Neuron (in vitro differentiated cells): ENCODE measurements around the gene ADTRP.
"Not testable (repeated sequence)": the region's sequence is repeated elsewhere in the genome, so short reads cannot be mapped to it uniquely, and the experiment has no call there.

Experiments used
- H2AFZ ChIP-seq: one replicate; pipeline ENCODE4 v1.6.1; 2013; ENCODE audit warnings: low read depth, mild to moderate bottlenecking, inconsistent platforms, low read length, moderate library complexity
- H3K27me3 ChIP-seq: one replicate; pipeline ENCODE4 v1.6.1; 2013; ENCODE audit warnings: low read length; ENCODE audit not compliant: insufficient read depth
- H3K36me3 ChIP-seq: one replicate; pipeline ENCODE4 v1.6.1; 2013; ENCODE audit warnings: low read length; ENCODE audit not compliant: insufficient read depth
- H3K4me1 ChIP-seq: one replicate; pipeline ENCODE4 v1.6.1; 2013; ENCODE audit warnings: low read length; ENCODE audit not compliant: insufficient read depth
- H3K4me3 ChIP-seq: 2 replicates; pipeline ENCODE4 v1.5.1; 2013; ENCODE audit warnings: mild to moderate bottlenecking, low read length, moderate library complexity
- H3K9me3 ChIP-seq: one replicate; pipeline ENCODE4 v1.6.1; 2013; ENCODE audit warnings: low read length

ADTRP gene

GRCh38 chr6:11701573-11701972 is 77.0 kb downstream of the ADTRP start:
- Histone ChIP-seq H3K4me3 (no peak overlapping the region), H3K27me3 (no peaks in the 10 kb centered on the region), H3K9me3 (no peaks in the 10 kb centered on the region), H3K4me1 (no peaks in the 10 kb centered on the region), H3K36me3 (no peaks in the 10 kb centered on the region), H2AFZ (no peak overlapping the region)

- no peaks in the 10 kb centered on the region for H3K4me1 ChIP-seq
- no peaks in the 10 kb centered on the region for H3K36me3 ChIP-seq
- no peaks in the 10 kb centered on the region for H3K27me3 ChIP-seq
- H2AFZ ChIP-seq, result no peak overlapping the region
- no peak overlapping the region for H3K4me3 ChIP-seq
- no peaks in the 10 kb centered on the region for H3K9me3 ChIP-seq
Observed at GRCh38 chr6:11700118-11700718, 78.4 kb downstream of the ADTRP start.

- Histone ChIP-seq H3K27me3 (no peaks in the 10 kb centered on the region), H3K36me3 (no peaks in the 10 kb centered on the region), H2AFZ (no peak overlapping the region), H3K4me1 (no peaks in the 10 kb centered on the region), H3K4me3 (no peak overlapping the region), H3K9me3 (no peaks in the 10 kb centered on the region)
Observed at GRCh38 chr6:11699576-11699975, 79.0 kb downstream of the ADTRP start.

- Histone ChIP-seq H3K4me3 (no peak overlapping the region), H3K4me1 (no peaks in the 10 kb centered on the region), H2AFZ (no peak overlapping the region), H3K9me3 (peaks cover 3% of the 10 kb centered on the region), H3K36me3 (no peaks in the 10 kb centered on the region), H3K27me3 (no peaks in the 10 kb centered on the region)
Observed at GRCh38 chr6:11692451-11693376, 85.9 kb downstream of the ADTRP start.

- Histone ChIP-seq H3K4me1 (no peaks in the 10 kb centered on the region), H3K9me3 (peaks cover 3% of the 10 kb centered on the region), H2AFZ (no peak overlapping the region), H3K4me3 (no peak overlapping the region), H3K27me3 (no peaks in the 10 kb centered on the region), H3K36me3 (no peaks in the 10 kb centered on the region)
Observed at GRCh38 chr6:11689847-11690246, 88.8 kb downstream of the ADTRP start.

GRCh38 chr6:11689400-11689799 is 89.2 kb downstream of the ADTRP start:
- H3K36me3 ChIP-seq, H3K9me3 ChIP-seq, H3K4me1 ChIP-seq, H3K4me3 ChIP-seq, H2AFZ ChIP-seq, H3K27me3 ChIP-seq: not testable (repeated sequence)

- H3K27me3 ChIP-seq, result no peaks in the 10 kb centered on the region
- peaks cover 3% of the 10 kb centered on the region for H3K9me3 ChIP-seq
- no peak overlapping the region for H3K4me3 ChIP-seq
- H2AFZ ChIP-seq, result no peak overlapping the region
- H3K36me3 ChIP-seq, result no peaks in the 10 kb centered on the region
- no peaks in the 10 kb centered on the region for H3K4me1 ChIP-seq
Observed at GRCh38 chr6:11688425-11688709, 90.2 kb downstream of the ADTRP start.

- no peaks in the 10 kb centered on the region for H3K27me3 ChIP-seq
- no peaks in the 10 kb centered on the region for H3K36me3 ChIP-seq
- H3K9me3 ChIP-seq, result peaks cover 2% of the 10 kb centered on the region
- no peak overlapping the region for H2AFZ ChIP-seq
- H3K4me3 ChIP-seq, result no peak overlapping the region
- H3K4me1 ChIP-seq, result no peaks in the 10 kb centered on the region
Observed at GRCh38 chr6:11685481-11686093, 93.0 kb downstream of the ADTRP start.

- Histone ChIP-seq H3K27me3 (no peaks in the 10 kb centered on the region), H3K4me1 (no peaks in the 10 kb centered on the region), H3K9me3 (no peaks in the 10 kb centered on the region), H3K4me3 (no peak overlapping the region), H2AFZ (no peak overlapping the region), H3K36me3 (no peaks in the 10 kb centered on the region)
Observed at GRCh38 chr6:11684901-11685480, 93.6 kb downstream of the ADTRP start.

- Histone ChIP-seq H2AFZ (no peak overlapping the region), H3K4me3 (no peak overlapping the region), H3K9me3 (no peaks in the 10 kb centered on the region), H3K27me3 (no peaks in the 10 kb centered on the region), H3K4me1 (no peaks in the 10 kb centered on the region), H3K36me3 (no peaks in the 10 kb centered on the region)
Observed at GRCh38 chr6:11683871-11684270, 94.7 kb downstream of the ADTRP start.

GRCh38 chr6:11682561-11682975 is 96.0 kb downstream of the ADTRP start:
- Histone ChIP-seq H3K4me3 (no peak overlapping the region), H3K4me1 (no peaks in the 10 kb centered on the region), H3K9me3 (no peaks in the 10 kb centered on the region), H3K27me3 (no peaks in the 10 kb centered on the region), H3K36me3 (no peaks in the 10 kb centered on the region), H2AFZ (no peak overlapping the region)

GRCh38 chr6:11681770-11682169 is 96.8 kb downstream of the ADTRP start:
- Histone ChIP-seq H3K9me3 (no peaks in the 10 kb centered on the region), H3K4me3 (no peak overlapping the region), H2AFZ (no peak overlapping the region), H3K36me3 (no peaks in the 10 kb centered on the region), H3K4me1 (no peaks in the 10 kb centered on the region), H3K27me3 (no peaks in the 10 kb centered on the region)

- no peaks in the 10 kb centered on the region for H3K36me3 ChIP-seq
- H3K4me3 ChIP-seq, result no peak overlapping the region
- no peak overlapping the region for H2AFZ ChIP-seq
- no peaks in the 10 kb centered on the region for H3K9me3 ChIP-seq
- H3K27me3 ChIP-seq, result no peaks in the 10 kb centered on the region
- H3K4me1 ChIP-seq, result no peaks in the 10 kb centered on the region
Observed at GRCh38 chr6:11681357-11681756, 97.2 kb downstream of the ADTRP start.
